GM18508 (cell line): ENCODE measurements around the gene HLA-DQB1.
"Not testable (repeated sequence)": the region's sequence is repeated elsewhere in the genome, so short reads cannot be mapped to it uniquely, and the experiment has no call there.

Experiments
- ATAC-seq: cut with Tn5 transposase; IDR thresholded peaks from one replicate; pipeline ENCODE4 v1.9.1; 2021; ENCODE audit warnings: moderate number of reproducible peaks; ENCODE audit not compliant: insufficient read depth, unreplicated experiment

Gene HLA-DQB1

DNA sequence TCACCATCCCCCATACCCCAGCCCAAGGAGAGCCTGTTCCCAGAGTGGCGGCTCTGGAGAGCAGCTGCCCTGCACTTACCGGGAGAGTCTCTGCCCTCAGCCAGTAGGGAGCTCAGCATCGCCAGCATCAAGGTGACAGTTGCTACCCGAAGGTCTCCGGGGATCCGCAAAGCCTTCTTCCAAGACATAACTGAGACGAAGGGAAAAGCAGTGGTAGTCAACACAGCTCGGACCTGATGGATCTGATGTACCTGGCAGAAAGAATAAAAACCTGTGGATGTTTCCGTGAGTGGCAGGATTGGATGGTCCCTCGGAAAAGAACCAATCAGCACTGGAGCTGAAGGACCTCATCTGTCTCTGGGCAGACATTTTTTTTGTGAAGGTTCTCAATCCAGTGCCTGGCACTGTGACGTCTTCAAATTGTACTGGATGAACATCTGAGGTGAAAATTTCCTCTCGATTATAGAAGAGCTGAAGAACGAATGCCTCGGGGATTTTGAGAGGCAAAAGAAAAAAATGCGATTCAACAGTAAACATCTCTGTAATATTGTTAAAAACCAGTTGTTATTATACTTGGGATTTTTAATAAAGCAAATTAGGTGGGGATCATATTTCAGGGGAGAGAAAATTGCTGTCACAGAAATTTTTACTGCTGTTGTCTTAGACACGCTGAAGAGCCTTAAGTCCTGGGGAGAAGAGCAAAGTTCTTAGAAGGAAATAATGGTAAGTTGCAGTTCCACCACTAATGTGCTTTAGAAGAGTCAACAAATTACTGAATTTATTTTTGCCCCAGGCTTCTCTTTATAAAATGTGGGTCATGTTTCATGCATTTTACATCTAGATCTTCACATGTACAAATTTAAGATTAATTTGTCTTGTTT, at the start of gene HLA-DQB1:
Gene HLA-DQB1, minus strand, starts transcription at position 238 of the 881 bp plus-strand sequence. Its CDS starts 50 bp downstream, at position 188.
- ATAC-seq: no peak

DNA sequence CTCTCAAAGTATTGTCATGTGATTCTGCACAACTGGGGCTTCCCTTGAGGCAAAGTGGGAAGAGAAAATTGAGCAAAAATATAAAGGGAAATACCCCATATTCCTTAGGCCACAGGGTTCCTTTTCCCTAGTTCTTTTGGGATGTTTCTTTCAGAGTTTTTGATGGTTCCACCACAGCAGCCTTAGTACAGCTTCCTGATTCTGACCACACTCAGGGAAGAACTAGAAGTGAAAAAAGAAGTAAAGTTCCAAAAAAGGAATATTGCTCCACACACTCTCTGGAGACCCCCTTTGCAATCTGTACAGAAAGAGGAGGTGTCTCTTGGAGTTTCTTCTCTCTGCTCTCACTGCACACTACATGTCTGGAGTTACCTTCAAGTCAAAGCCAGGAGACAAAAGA, 46.8 kb upstream of the HLA-DQB1 start:
- ATAC-seq: no peak

DNA sequence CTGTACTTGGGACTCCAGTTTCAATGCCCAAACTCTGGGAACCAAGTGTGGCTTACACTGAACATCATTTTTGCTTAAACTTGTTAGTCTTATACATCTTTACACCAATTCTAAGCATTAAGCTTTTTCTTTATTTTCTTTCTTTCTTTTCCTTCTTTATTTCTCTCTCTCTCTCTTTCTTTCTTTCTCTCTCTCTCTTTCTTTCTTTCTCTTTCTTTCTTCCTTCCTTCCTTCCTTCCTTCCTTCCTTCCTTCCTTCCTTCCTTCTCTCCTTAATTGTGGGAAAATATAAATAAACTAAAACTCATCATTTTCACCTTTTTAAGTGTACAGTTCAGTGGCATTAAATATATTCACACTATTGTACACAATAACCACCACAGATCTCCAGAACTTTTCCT, 43.2 kb upstream of the HLA-DQB1 start:
- no peak for ATAC-seq

DNA sequence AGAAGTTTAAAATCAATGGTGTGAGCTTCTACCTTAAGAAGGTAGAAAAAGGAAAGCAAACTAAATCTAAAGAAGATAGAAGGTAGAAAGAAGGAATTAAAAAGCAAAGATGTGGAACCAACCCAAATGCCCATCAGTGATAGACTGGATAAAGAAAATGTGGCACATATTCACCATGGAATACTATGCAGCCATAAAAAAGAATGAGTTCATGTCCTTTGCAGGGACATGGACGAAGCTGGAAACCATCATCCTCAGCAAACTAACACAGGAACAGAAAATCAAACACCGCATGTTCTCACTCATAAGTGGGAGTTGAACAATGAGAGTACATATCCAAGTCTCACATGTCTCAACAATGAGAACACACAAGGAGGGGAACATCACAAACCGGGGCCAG, 38.7 kb upstream of the HLA-DQB1 start:
- ATAC-seq: not testable (repeated sequence)

DNA sequence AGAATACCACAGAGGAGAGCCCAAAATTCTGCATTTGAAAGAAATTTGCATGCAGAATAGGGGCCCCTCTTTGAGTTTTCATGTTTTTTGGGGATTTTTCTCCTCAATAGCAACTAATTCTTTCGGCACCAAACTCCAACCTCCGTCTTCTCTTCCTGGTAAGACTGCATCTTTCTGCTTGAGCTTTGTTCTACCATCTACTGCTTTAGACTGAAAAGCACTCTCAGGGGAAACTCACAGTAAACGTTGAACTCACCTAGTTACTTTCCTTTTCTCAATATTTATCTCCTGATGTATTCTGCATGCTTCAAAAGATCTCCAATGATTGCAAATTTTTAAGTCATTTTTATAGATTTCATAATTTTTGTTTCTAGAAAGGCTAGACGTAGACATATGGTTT, 36.9 kb upstream of the HLA-DQB1 start:
- no peak for ATAC-seq

DNA sequence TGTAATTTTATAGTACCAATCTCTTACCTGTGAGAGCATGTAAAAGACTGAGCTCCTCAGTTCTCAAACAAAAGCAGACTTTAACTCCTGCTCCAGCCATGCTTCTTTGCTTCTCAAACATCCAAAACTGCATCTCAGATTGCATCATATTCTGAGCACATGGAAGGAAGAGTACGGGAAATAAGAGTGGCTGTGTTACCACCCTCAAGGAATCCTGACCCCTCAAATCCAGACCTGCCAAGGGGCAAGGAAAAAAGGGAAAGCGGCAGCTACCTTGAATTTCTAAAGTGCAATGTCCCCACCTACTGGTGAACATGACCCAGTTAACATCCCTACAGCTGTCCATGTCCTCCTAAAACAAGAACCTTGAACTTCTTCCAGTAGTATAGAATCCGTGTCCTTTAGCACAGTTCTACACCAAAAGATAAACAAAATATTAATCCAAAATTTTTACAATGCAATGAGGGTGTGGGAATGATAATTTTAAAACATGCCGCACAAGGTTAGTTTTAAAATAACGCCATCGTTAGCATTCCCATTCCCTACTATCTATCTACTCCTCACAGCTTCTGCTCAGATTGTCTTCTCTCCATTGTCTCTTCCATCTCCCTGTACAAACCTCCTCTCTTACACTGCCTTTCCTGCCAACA, 34.1 kb upstream of the HLA-DQB1 start:
- ATAC-seq: no peak

DNA sequence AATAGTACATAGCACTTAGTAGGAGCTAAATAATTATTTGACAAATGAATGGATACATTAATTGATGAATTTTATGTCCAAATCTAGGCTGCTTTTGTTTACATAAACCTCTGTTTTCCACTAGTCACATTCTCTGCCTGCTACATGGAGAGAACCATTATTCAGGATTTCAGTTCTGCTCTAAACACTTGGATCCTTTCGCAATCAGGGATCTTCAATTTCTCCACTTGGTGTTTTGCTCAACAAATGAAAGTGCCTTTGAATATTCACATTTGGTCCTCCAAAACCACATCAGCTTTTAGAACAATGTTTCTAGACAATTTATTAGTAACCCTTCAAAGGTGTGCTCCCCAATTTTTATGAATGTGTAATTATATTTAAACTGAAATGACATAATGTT, 30.6 kb upstream of the HLA-DQB1 start:
- ATAC-seq: no peak

DNA sequence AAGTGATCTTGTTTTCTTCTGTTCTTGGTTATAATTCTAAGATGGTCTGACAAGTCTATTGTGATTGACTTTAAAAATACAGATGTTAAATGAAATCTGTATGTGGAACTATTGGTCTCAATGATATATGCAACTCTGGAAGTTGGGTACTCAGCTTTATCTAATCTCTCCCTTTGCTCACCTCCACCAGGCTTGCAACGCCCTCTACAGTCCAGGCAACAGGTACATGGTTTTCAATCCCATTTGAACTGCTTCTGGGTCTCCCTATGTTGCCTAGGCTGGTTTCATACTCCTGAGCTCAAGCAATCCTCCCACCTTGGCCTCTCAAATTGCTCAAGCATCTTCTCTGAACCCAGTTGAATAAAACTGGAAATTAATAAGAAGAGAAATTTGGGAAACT, 25.6 kb upstream of the HLA-DQB1 start:
- ATAC-seq: no peak

DNA sequence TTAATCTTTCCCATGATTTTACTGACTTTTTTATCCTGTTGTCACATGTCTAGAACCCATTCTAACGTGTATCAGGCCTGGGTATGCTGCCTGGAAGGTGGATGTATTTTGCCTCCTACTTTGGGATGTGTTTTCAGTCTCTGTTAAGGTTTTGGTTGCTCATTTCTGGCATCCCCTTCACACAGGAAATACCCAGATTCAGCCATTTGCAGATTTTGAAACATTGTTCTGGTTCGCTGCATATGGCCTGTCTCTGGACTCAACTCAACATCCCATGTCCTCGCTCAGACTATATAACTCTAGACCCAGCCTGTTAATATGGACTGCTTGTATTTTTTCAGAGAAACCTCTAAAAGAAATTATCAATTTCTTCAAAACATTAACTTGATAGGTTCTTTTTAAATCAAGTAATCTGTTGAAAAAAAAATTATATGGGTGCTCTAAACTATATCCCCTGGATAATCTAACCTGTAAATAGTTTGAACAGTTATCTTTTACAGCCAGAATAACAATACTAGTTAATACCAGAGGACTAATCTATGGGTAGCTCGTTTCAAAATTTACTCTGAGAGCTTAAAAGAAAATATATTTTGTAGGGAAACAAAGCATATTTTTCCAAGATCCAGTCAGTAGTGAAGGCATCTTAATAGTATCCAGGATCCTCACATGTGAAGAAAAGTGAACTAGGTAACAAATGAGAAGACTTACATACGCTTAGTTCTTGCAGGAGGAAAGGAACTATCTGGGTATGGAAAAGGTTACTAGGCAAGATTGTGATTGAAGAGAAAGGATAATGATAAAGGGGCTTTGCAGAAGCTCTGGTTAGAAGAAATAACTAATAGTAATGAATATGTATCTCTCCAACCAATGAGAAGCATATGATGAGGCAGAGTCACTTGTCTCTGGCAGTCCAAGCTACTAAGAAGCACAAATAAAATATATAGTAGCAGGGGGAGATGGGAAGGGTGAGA, 23.4 kb upstream of the HLA-DQB1 start:
- ATAC-seq: no peak

DNA sequence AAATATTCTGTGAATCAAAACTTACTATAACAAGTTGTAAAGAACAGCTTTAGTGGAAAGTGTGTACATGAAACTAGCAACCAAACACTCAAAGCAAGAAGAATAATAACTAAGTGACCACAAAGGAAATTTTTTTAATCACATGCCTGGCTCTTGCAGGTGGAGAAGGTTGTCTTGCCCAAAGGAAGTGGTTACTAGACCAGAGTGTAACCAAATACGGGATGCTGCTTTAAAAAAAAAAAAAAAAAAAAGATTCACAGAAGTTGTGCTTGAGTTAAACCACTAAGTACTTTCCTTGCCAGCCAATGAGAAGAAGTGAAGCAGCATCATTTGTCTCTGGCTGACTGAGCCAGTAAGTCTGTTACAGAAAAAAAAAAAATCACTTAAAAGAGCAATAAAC, 19.1 kb upstream of the HLA-DQB1 start:
- peak; percentile 60 for ATAC-seq

DNA sequence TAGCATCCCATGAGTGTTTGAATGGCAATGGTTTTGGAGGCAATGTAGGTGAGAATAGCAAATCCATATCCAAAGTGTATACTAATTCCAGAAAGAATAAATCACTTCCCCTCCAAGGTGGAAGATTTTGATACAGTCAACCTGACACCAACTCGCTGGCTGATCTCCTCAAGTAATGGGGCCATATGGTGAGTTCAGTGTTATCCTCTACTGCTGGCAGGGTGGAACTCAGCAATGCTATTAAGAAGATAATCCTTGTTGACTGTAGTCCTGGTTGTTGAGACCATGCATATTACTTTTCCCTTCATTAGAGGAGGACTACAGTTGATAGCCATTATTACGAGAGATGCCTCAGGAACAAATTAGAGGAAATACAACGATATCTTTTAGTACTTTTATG, 17.8 kb upstream of the HLA-DQB1 start:
- ATAC-seq: no peak

DNA sequence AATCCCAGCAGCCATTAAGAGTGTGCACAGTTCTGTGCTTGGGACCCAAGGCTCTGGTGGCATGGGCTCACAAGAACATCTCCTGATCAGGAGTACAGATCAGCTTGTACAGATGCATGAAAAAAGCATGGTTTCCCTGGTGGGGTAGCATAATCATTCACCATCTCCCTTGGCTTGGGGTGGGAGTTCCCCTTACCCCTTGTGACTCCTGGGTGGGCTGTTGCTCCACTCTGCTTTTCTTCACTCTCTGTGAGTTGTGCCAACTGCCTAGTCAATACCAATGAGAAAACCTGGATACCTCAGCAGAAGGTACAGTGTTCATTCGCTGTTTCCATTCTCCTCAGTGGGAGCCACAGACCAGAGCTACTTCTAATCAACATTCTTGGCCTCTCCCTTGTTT, 13.6 kb upstream of the HLA-DQB1 start:
- no peak for ATAC-seq

DNA sequence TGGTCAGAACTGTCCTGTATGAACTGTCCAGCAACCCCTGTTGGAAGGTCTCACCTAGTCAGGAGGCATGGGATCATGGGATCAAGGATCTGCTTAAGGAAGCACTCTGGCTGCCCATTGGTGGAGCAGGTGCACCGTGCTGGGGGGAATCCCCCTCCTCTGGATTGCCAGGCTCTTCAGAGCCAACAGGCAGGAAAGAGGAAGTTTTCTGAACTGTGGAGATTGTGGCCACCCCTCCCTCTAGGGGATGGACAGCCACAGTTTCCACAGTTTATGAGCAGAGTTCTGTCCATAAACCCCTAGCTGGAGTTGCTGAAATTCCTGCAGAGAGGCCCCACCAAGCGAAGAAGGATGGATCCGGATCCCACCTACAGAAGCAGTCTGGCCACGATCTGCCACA, 13.0 kb upstream of the HLA-DQB1 start:
- ATAC-seq: no peak

DNA sequence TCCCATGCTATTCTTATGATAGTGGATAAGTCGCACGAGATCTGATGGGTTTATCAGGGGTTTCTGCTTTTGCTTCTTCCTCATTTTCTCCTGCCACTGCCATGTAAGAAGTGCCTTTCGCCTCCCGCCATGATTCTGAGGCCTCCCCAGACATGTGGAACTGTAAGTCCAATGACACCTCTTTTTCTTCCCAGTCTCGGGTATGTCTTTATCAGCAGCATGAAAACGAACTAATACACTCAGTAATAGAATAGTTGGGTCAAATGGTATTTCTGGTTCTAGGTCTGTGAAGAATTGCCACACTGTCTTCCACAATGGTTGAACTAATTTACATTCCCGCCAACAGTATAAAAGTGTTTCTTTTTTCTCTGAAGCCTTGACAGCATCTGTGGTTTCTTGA, 7.7 kb upstream of the HLA-DQB1 start:
- ATAC-seq: not testable (repeated sequence)

DNA sequence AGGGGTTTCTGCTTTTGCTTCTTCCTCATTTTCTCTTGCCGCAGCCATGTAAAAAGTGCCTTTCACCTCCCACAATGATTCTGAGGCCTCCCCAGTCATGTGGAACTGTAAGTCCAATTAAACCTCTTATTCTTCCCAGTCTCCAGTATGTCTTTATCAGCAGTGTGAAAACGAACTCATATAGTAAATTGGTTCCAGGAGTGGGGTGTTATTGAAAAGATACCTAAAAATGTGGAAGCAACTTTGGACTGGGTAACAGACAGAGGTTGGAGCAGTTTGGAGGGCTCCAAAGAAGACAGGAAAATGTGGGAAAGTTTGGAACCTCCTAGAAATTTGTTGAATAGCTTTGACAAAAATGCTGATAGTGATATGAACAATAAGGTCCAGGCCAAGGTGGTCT, 5.5 kb upstream of the HLA-DQB1 start:
- not testable (repeated sequence) for ATAC-seq

DNA sequence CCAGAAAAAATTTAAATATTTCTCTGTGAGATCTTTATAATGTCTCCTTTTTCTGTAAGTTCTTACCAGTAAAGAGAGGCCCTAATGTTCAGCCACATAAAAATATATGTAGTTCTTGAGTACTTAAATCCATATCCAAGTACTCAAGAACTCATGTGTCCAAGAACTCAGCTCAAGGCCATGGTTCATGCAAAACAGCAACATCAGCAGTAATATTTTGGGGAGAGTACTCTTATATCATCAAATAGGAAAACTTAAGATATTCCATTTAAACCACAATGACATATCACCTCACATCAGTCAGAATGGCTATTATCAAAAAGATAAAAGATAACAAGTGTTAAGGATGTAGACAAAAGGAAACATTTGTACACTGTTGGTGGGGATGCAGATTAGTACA, 3.4 kb upstream of the HLA-DQB1 start:
- no peak for ATAC-seq

DNA sequence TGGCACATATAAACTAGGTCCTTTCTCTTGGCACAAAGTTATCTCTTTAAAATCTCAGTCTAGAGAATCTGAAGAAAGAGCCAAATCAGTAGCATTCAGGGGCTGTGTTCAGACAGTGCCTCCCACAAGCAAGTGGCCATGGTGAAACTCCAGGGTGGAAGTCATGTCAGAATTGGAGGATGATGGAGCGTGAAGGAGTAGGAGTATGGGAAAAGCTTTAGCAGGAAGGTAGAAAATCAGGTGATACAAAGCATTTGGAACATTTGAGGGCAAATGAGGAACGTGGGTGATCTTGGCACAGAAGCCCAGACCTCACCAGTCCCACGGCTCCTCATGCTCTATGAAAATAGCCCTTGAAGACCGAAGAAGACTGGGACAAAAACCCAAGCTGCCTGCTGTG, 2.8 kb upstream of the HLA-DQB1 start:
- ATAC-seq: no peak

DNA sequence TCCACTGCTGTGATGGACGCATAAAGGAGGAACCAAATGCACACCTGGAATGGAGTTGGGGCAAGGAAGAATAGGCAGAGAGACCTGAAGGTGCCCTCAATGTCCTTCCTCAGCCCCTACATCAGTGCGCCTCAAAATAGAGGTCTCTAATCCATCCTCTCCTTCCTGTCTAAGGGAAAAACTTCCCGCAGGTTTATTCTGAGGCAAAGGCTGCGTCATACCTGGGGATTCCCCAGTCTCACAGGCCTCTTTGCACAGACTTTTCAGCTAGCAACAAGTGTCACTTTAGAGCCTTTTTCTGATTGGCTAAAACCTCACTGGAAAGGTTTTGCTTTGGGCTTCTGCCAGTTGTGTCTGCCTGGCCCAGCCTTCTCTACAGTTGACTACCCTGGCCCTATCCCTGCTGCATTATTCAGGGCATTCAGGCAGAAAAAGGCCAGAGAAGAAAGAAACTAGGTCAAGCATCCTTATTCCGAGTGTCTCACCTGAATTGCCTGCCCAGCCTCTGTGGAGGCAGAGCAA, 1.8 kb upstream of the HLA-DQB1 start:
- ATAC-seq: peak; percentile 91

DNA sequence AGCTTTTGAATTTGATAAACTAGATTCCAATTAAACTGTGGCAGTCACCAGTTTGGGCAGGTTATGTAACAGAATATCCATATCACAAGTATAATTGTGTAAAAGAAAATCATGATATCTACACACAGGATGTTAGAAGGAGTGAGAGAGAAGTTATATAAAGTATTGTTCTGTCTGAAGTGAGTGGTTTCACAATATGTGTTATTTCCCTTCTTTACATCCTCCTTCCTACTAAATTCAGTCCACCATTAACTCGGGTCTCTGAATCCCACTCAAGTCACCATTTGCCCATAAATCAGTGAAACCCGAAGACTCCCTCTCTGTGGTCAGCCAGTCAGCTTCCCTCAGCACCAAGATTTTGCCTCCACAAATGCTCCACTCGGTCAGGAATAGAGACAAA, 796 bp downstream of the HLA-DQB1 start:
- ATAC-seq: no peak

DNA sequence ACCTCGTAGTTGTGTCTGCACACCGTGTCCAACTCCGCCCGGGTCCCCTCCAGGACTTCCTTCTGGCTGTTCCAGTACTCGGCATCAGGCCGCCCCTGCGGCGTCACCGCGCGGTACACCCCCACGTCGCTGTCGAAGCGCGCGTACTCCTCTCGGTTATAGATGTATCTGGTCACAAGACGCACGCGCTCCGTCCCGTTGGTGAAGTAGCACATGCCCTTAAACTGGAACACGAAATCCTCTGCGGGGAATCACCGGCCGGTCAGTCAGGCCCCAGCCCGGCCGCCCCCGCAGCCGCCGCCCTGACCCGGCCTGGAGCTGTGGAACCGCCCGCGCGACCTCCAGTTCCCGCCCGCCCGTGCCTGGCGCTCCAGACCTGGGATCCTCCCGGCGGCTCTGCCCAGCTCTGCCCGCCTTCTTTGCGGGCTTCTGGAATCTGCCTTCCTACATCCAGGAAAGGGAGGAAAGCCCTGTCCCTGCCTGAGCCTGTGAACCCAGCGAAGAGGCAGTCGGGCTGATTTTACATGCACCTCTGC, 1.6 kb downstream of the HLA-DQB1 start:
- ATAC-seq: no peak
